AG20443 (cell line): Measurements from ENCODE around the gene RAD1.

Experiments
- DNase-seq: peaks from one replicate; pipeline ENCODE4 v3.0.0; 2012; ENCODE audit warnings: low spot score, mixed read lengths

RAD1 gene

DNA sequence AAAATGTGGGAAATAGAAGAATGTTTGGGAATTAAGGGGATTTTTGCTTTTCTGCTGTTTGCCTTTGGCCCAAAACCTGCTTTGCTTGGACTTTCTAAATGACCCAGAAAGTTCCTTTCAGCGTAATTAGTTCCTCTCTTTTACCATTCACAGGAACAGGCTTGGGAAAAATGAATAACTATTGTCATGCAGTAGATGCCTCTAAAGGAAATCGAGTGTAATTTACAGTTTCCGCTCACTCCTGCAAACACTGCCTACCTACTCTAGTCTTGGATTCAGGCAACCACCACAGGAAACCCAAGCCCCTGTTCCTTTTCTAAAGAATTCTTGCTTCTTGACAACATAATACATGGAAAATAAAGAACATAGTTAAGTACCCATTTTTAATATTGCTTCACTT, 51.4 kb downstream of the RAD1 start:
- DNase-seq = no peak

- DNase-seq = no peak
Observed at GRCh38 chr5:34859253-34859652, 56.1 kb downstream of the RAD1 start.

DNA sequence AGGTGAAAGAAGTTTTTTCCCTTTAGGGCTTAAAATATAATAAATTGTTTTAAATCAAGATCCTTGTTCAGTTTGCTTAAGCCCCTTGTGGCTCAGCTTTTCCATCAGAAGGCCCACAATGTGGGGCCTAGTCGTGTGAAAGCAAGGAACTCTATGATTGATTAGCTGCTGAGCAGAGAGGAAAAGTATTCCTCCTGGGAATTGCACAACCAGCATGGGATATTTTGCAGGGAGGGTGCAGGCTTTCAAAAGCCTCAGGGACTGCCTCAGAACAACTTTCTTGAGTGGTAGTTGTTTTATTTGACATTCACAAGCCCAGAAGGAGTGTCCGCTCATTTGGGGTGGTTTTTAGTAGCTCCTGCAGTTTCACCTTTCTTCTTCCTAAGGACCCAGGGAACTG, 56.5 kb downstream of the RAD1 start:
- no peak for DNase-seq

DNA sequence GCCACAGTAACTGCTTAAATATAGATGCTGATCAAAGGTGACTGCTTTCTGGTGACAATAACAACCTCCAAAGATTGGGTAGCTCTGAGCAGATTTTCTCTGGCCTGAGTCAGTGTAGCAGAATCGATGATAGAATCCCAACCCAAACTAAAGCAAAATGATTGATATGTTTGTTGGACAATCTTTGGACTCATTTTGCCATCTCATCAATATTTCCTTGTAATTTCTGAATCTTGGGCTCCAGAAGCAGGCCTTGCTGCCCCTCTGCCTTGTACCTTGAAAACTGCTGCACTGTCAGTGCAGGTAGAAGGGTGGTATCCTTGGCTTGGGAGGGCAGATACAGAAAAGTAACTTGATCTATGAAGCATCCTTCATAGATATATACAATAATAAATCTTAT, 57.4 kb downstream of the RAD1 start:
- no peak for DNase-seq

- no peak for DNase-seq
Observed at GRCh38 chr5:34857161-34857560, 58.1 kb downstream of the RAD1 start.
